H4 (cell line): ENCODE results near the gene C16orf54. TPM values are rescaled to one million over a fixed set of nuclear protein-coding genes. Genes with fewer than 3 reads are reported as not detected.
"Not testable (repeated sequence)": the region's sequence is repeated elsewhere in the genome, so short reads cannot be mapped to it uniquely, and the experiment has no call there.

Experiments used
- DNase-seq: peaks from one replicate; pipeline ENCODE4 v3.0.0-alpha.2; 2015; ENCODE audit warnings: low spot score
- total RNA-seq: library from RNA; depleted of rRNA; stranded (reverse); fragments of >200 nt; shearing (Covaris generic); gene quantifications from 2 replicates; pipeline ENCODE4 v1.2.3, GENCODE V29; 2014

The C16orf54 gene
- total RNA-seq, 1 experiment from 2014 or later: 3.5 TPM

DNA sequence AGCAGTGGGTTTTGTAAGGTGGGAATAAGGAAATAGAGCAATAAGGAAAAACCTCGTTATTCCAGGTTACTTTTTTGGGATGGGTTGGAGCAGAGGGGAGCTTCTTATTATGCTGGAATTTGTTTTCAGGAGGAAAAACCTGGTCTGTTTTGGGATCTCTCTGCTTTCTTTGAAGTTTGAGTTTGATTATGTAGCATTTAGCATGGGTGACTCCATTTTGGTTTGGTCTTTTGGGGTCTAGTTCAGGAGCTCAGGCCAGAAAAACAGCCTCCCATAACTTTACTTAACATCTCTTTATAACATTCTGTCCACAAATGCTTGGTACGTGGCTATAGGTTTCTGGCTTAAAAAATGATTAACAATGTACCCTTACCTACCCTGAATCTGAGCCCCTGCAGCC, 23.7 kb upstream of the C16orf54 start:
- no peak for DNase-seq

GRCh38 chr16:29767062-29767461, 21.3 kb upstream of the C16orf54 start:
- no peak for DNase-seq

GRCh38 chr16:29766571-29766970, 20.8 kb upstream of the C16orf54 start:
- DNase-seq: no peak

- no peak for DNase-seq
Measured at GRCh38 chr16:29765167-29766032, 19.6 kb upstream of the C16orf54 start.

DNA sequence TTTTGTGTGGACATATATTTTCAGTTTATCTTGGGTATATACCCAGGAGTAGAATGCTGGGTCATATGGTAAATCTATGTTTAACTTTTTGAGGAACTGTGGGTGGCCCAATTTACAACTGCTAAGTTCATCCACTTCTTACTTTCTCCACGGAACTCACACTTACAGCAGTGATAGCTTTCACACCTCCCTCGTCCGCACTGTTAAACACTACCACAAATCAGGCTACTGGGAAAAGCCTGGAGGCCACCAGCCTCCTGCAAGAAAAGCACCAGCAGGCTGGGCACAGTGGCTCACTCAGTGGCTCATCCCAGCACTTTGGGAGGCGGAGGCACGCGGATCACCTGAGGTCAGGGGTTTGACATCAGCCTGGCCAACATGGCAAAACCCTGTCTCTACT, 17.5 kb upstream of the C16orf54 start:
- no peak for DNase-seq

GRCh38 chr16:29761882-29762281, 16.1 kb upstream of the C16orf54 start:
- no peak for DNase-seq

- not testable (repeated sequence) for DNase-seq
Measured at GRCh38 chr16:29761280-29761651, 15.5 kb upstream of the C16orf54 start.

DNA sequence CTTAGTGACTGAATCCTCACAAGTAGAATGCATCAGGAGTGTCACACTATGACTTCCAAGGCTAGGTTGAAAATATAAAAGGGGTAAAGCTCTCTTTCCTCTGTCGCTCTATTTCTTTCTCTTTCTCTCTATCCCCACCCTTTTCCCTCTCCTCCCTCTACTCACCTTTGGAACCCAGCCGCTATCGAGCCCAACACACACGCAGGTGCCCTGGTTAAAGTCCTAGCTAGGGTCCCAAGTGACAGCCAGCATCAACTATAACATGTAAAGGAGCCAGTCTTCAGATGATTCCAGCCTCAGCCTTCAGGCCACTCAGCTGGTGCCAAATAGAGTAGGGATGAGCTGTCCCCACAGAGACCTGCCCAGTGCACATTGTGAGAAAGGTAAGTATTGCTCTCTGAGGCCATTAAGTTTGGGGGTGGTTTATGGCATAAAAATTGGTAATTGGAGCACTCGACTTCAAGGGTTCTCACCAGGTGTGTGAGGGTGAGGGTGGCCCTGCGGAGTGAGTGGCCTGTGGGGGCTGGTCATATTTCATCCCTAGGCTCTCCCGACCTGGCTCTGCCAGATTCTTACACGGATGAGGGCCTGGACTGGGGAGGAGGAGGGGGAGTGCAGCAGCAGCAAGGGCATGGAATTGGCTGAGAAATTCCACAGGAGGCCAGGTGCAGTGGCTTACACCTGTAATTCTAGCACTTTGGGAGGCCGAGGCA, 14.9 kb upstream of the C16orf54 start:
- DNase-seq: no peak

- peak; percentile 56 for DNase-seq
Measured at GRCh38 chr16:29757950-29758466, 12.2 kb upstream of the C16orf54 start.

DNA sequence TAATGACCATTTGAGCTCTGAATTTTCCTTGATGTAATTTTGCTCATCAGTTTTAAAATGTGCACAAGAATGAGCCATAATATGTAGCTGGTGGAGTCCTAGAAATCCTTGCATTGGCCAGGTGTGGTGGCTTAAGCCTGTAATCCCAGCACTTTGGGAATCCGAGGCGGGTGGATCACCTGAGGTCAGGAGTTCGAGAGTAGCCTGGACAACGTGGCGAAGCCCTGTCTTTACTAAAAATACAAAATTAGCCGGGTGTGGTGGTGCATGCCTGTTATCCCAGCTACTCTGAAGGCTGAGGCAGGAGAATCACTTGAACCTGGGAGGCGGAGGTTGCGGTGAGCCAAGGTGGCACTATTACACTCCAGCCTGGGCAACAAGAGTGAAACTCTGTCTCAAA, 11.3 kb upstream of the C16orf54 start:
- DNase-seq: not testable (repeated sequence)

DNA sequence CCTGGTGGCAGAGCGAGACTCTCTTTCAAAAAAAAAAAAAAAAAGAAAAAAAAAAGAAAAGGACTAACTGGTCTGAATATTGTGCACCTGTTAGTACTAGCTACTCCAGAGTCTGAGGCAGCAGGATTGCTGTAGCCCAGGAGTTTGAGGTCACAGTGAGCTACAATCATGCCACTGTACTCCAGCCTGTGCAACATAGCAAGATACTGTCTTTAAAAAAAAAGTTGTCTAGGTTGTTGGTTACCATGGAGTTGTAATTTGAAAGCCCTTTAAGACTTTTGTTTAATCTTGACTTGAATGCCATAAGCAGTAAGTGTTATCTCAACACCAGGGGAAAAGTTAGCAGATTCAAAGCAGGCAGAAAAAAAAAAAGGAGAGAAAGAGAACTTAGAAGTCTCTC, 10.9 kb upstream of the C16orf54 start:
- no peak for DNase-seq

GRCh38 chr16:29753516-29753915, 7.7 kb upstream of the C16orf54 start:
- no peak for DNase-seq

DNA sequence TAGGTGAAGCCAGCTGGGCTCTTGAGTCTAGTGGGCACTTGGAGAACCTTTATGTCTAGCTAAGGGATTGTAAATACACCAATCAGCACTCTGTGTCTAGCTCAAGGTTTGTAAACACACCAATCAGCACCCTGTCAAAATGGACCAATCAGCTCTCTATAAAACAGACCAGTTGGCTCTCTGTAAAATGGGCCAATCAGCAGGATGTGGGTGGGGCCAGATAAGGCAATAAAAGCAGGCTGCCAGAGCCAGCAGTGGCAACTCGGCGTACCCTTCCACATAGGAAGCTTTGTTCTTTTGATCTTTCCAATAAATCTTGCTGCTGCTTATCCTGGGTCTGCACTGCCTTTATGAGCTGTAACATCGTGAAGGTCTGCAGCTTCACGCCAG, 3.0 kb upstream of the C16orf54 start:
- DNase-seq: not testable (repeated sequence)

DNA sequence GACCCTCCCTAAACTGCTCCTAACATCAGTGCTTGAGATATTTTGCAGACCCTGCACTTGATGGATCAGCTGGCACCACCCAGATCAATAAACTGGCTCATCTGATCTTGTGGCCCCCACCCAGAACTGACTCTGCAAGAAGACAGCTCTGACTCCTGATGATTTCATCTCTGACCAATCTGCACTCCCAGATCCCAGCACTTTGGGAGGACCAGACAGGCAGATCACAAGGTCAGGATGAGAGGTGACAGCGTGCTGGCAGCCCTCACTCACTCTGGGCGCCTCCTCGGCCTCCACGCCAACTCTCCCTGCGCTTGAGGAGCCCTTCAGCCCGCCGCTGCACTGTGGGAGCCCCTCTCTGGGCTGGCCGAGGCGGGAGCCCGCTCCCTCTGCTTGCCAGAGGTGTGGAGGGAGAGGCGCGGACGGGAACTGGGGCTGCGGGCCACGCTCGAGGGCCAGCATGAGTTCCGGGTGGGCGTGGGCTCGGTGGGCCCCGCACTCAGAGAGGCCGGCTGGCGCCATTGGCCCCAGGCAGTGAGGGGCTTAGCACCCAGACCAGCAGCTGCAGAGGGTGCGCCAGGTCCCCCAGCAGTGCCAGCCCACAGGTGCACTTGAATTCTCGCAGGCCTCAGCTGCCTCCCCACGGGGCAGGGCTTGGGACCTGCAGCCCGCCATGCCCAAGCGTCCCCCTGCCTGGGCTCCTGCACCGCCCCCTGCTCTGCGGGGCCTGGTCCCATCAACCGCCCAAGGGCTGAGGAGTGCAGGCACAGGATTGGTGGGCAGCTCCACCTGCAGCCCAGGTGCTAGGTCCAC, 2.4 kb upstream of the C16orf54 start:
- no peak for DNase-seq

DNA sequence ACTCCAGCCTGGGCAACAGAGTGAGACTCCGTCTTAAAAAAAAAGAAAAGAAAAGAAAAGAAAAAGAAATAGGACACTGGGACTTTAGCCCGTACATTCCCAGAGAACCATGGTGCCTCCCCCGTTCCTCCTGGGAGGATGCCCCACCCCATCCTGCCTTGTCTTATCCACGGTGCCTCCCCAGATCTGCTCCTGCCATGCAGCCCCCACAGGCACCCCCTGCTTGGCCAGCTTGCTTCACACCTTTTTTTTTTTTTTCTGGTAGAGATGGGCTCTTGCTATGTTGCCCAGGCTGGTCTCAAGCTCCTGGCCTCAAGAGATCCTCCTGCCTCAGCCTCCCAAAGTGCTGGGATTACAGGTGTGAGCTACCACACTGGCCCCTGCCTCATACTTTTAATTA, 728 bp upstream of the C16orf54 start:
- DNase-seq: not testable (repeated sequence)

DNA sequence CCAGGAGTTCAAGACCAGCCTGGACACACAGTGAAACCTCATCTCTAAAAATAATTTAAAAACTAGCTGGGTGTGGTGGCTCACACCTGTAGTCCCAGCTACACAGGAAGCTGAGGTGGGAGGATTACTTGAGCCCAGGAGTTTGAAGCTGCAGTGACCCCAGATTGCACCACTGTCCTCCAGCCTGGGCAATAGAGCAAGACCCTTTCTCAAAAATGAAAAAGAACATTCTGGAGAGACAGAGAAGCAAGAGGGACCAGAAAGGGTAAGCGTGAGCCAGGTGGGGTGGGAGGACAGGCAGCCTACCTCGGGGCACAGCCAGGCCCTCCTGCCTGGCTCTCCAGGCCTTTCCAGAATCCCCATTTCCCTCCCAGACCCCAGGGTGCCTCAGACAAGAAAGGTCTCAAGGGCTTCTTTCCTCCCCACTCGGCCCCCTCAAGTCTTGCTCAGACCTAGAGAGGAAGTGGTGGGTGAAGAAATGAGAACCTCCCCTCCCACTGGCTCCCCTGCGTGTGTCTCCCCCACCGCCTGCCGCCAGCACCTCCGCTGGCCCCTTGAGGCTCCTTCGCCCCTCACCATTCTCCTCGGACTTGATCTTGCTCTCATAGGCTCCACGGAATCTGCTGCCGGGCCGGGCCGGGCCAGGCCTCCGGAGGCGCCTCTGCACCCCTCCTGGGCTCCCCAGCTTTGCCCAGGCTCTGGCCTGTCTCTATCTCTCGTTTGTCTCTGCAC, 503 bp downstream of the C16orf54 start:
- no peak for DNase-seq

GRCh38 chr16:29744541-29745101, 1.2 kb downstream of the C16orf54 start:
- no peak for DNase-seq

- DNase-seq: no peak
Measured at GRCh38 chr16:29743827-29744531, 1.8 kb downstream of the C16orf54 start.

GRCh38 chr16:29743475-29743826, 2.3 kb downstream of the C16orf54 start:
- no peak for DNase-seq

DNA sequence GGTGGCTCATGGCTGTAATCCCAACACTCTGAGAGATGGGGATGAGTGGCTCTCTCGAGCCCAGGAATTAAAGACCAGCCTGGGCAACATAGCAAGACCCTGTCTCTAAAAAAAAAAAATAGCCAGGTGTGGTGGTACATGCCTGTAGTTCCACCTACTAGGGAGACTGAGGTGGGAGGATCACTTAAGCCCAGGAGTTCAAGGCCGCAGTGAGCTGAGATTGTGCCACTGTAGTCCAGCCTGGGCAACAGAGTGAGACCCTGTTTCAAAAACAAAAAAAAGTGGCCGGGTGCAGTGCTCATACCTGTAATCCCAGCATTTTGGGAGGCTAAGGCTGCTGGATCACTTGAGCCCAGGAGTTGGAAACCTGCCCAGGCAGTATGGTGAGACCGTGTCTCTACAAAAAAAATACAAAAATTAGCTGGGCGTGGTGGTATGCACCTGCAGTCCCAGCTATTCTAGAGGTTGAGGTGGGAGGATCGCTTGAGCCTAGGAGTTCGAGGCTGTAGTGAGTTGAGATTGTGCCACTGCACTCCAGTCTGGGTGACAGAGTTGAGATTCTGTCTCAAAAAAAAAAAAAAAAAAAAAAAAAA, 3.0 kb downstream of the C16orf54 start:
- DNase-seq: no peak
